Fibroblast of the aortic adventitia (primary cell): ENCODE measurements around the gene NASP. TPM values are rescaled to one million over a fixed set of nuclear protein-coding genes. Genes with fewer than 3 reads are reported as not detected.

ENCODE experiments used
- DNase-seq: peaks from one replicate; pipeline ENCODE4 v3.0.0-alpha.2; 2010; ENCODE audit warnings: low read depth
- H3K4me3 ChIP-seq: 2 replicates; pipeline ENCODE4 v1.5.1; 2011; ENCODE audit warnings: low read depth, mild to moderate bottlenecking, control low read depth, low read length, moderate library complexity
- total RNA-seq: library from RNA; depleted of rRNA; stranded (reverse); fragments of >200 nt; gene quantifications from 2 replicates; pipeline ENCODE4 v1.2.3, GENCODE V29; 2012; ENCODE audit warnings: low replicate concordance
- TF ChIP-seq, protein P1 (sequence below): IDR thresholded peaks from 2 replicates; pipeline ENCODE4 v1.5.1; 2011; ENCODE audit warnings: mild to moderate bottlenecking, low read length, control low read depth, inconsistent platforms; ENCODE audit not compliant: insufficient read depth

The NASP gene
- total RNA-seq, 1 donor = 57.1 TPM

DNA sequence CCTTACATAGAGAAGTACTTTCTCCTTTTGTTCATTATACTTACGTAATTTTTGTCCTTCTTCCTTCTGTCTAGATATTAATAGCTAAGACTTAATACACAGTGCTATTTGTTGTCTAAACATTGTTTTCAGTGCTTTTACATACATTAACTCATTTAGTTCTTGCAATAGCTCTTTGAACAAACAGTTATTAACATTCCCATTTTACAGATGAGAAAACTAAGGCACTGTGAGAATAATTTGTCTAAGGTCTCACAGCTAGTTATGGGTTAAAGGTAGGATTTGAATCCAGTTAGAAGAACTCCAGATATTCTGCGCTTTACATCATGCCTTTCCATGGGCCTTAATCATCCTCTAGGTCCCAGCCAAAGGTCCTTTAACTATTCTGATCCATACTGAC is 20.4 kb downstream of the NASP start:
- H3K4me3 ChIP-seq = no peak overlapping the region
- no peak for DNase-seq
- TF ChIP-seq, protein P1, sequence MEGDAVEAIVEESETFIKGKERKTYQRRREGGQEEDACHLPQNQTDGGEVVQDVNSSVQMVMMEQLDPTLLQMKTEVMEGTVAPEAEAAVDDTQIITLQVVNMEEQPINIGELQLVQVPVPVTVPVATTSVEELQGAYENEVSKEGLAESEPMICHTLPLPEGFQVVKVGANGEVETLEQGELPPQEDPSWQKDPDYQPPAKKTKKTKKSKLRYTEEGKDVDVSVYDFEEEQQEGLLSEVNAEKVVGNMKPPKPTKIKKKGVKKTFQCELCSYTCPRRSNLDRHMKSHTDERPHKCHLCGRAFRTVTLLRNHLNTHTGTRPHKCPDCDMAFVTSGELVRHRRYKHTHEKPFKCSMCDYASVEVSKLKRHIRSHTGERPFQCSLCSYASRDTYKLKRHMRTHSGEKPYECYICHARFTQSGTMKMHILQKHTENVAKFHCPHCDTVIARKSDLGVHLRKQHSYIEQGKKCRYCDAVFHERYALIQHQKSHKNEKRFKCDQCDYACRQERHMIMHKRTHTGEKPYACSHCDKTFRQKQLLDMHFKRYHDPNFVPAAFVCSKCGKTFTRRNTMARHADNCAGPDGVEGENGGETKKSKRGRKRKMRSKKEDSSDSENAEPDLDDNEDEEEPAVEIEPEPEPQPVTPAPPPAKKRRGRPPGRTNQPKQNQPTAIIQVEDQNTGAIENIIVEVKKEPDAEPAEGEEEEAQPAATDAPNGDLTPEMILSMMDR = no peak

DNA sequence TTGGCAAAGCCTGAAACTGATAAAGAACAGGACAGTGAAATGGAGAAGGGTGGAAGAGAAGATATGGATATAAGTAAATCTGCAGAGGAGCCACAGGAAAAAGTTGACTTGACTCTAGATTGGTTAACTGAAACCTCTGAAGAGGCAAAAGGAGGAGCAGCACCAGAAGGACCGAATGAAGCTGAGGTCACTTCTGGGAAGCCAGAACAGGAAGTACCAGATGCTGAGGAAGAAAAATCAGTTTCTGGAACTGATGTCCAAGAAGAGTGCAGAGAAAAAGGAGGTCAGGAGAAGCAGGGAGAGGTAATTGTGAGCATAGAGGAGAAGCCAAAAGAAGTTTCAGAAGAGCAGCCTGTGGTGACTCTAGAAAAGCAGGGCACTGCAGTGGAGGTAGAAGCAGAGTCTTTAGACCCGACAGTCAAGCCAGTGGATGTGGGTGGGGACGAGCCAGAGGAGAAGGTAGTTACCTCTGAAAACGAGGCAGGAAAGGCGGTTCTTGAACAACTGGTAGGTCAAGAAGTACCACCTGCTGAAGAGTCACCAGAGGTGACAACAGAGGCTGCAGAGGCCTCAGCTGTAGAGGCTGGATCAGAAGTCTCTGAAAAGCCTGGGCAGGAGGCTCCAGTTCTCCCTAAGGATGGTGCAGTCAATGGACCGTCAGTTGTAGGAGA is 23.7 kb downstream of the NASP start:
- no peak for DNase-seq
- TF ChIP-seq, protein P1 = no peak

DNA sequence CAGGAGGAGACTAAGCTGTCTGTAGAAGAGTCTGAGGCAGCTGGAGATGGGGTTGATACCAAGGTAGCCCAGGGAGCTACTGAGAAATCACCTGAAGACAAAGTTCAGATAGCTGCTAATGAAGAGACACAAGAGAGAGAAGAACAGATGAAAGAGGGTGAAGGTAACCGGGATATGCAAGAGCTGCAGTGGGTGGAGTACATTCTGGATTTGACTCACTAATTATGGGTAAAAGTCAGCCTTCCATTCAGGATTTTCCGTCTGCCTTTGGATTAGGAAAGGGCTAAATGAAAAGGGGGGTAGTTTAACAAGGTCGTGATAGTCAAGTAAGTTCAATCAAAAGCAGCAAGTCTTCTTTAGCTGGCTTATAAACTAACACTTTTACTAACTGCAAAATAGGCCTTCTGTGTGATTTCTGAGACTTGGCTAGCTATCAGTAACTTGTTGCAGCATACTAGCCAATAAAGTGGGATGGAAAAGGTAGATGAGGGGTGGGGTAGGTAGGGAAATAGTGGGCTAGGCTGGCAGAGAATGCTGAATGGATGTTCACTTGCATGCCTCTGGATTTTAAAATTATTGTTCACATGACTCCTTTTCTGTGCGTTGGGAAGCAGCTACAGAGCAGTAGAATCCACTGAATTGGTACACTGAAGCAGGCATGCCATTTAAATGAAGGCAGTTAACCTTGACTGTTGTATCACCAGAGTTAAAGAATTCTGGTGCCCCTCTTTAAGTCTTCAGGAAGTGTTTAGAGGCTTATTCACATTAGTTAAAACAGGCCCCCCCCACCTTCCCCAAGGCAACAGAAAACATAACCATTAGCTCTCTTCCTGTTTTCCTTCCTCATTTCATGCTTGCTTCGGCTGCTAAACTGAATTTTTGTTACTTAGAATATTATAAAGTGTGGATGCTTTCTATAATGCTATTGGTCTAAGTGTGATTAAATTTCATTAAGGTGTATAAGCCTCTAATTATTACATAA is 24.6 kb downstream of the NASP start:
- no peak for DNase-seq
- TF ChIP-seq, protein P1 = no peak
- no peak overlapping the region for H3K4me3 ChIP-seq

More for the DNA sequence above, 23.7 kb downstream of the NASP start:
- H3K4me3 ChIP-seq = no peak overlapping the region

DNA sequence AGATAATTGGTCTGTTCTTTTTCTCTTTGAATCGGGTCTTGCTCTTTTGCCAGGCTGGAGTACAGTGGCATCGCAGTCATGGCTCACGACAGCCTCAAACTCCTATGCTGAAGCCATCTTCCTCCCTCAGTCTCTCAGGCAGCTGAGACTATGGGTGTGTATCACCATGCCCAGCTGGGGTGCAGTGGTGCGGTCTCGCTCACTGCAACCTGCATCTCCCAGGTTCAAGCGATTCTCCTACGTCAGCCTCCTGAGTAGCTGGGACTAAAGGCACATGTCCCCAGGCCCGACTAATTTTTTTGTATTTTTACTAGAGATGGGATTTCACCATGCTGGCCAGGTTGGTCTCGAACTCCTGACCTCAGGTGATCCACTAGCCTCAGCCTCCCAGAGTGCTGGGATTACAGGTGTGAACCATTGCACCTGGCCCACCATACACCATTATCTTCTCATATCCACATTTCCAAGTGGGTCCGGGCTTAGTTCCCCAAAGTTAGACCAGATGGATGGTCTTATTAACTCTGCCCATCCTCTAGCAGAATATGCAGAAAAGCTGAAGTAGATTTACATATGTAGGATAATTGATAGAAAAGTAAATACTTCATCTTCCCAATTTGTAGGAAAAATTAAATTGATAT is 26.9 kb downstream of the NASP start:
- no peak overlapping the region for H3K4me3 ChIP-seq
- TF ChIP-seq, protein P1 = no peak

DNA sequence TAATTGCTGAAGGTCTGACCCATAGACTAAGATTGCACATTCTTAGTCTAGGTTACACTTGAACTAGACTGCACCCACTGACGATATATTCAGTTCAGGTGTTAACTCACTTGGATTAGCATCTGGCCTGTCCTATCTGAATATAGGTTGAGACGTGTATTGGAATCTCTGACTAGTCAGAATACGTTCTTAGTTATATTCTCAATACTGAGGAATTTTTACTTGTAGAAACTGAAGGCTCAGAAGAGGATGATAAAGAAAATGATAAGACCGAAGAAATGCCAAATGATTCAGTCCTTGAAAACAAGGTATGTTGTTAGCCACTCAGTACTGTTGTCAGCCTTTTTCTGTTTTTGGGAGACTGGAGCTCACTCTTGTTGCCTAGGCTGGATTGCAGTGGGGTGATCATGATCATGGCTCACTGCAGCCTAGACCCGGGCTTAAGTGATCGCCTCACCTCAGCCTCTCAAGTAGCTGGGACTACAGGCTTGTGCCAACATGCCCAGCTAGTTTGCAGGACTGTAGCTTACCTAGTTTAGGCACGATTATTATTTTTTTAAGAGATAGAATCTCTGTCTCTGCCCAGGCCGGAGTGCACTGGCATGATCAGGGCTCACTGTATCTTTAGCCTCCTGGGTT is 29.2 kb downstream of the NASP start:
- TF ChIP-seq, protein P1 = no peak
- DNase-seq = no peak
- H3K4me3 ChIP-seq = no peak overlapping the region

More for the DNA sequence above, 26.9 kb downstream of the NASP start:
- DNase-seq = no peak

DNA sequence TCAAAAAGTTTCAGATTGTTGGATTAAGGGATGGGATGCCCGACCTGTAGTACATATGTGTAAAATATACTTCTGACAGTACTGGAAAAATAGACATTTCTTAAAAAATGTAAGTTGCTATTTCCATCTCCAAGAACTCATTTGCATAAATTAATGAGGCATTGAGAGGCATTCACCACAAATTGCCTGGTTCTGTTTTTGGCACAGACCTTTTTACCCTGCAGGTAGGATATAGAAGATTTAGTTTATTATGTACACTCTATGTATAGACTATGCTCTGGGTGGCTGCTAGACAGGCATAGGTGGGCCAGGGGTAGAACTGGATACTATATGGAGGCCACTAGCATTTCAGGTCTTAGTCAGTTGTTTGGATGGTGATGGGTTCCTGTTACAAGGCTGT is 32.0 kb downstream of the NASP start:
- H3K4me3 ChIP-seq = no peak overlapping the region
- TF ChIP-seq, protein P1 = no peak
- DNase-seq = no peak
